SU-DHL-6 (cell line): ENCODE data around the gene MUSTN1.

ENCODE experiments used
- H2AFZ ChIP-seq: fragments of 200-600 bp; sonication (generic); 2 replicates; pipeline ENCODE4 v1.6.1; 2014; ENCODE audit warnings: low read depth, mild to moderate bottlenecking, moderate library complexity, mixed read lengths, antibody characterized with exemption, low read length; ENCODE audit not compliant: severe bottlenecking
- H3F3A ChIP-seq: fragments of 200-600 bp; shearing (Covaris generic); 2 replicates; pipeline ENCODE4 v1.6.0; 2016; ENCODE audit warnings: antibody characterized with exemption, mild to moderate bottlenecking; ENCODE audit not compliant: insufficient read depth
- H3K27ac ChIP-seq: fragments of 200-600 bp; sonication (generic); 2 replicates; pipeline ENCODE4 v1.5.1; 2016; ENCODE audit warnings: low read depth, mild to moderate bottlenecking, low read length, moderate library complexity, mixed read lengths
- H3K27me3 ChIP-seq: fragments of 200-600 bp; sonication (generic), shearing (Covaris generic); 2 replicates; pipeline ENCODE4 v1.6.0; 2014; ENCODE audit warnings: mild to moderate bottlenecking, low read length
- H3K36me3 ChIP-seq: fragments of 200-600 bp; sonication (generic); 2 replicates; pipeline ENCODE4 v1.6.1; 2014; ENCODE audit warnings: mild to moderate bottlenecking, low read length, mixed read lengths
- H3K4me2 ChIP-seq: fragments of 300-600, 200-600 bp; shearing (Covaris generic), sonication (generic); 2 replicates; pipeline ENCODE4 v1.6.0; 2014; ENCODE audit warnings: low read length, low read depth, mild to moderate bottlenecking; ENCODE audit not compliant: poor library complexity, severe bottlenecking
- H3K4me3 ChIP-seq: fragments of 200-600 bp; sonication (generic); 2 replicates; pipeline ENCODE4 v1.5.1; 2014; ENCODE audit warnings: antibody characterized with exemption, low read length, mild to moderate bottlenecking, mixed read lengths; ENCODE audit not compliant: insufficient read depth, poor library complexity, severe bottlenecking
- H3K79me2 ChIP-seq: fragments of 200-600 bp; sonication (generic); 2 replicates; pipeline ENCODE4 v1.6.1; 2014; ENCODE audit warnings: mild to moderate bottlenecking, low read length, moderate library complexity; ENCODE audit not compliant: insufficient read depth
- H3K9ac ChIP-seq: fragments of 200-600 bp; sonication (generic); 2 replicates; pipeline ENCODE4 v1.7.0; 2014; ENCODE audit warnings: mild to moderate bottlenecking, low read length
- H3K9me2 ChIP-seq: fragments of 200-600 bp; sonication (generic); replicated peaks from 2 replicates; pipeline ENCODE4 v1.6.1; 2014; ENCODE audit warnings: low read length; ENCODE audit not compliant: insufficient read depth
- H3K9me3 ChIP-seq: fragments of 200-600 bp; sonication (generic); 2 replicates; pipeline ENCODE4 v1.6.1; 2014; ENCODE audit warnings: low read length, mixed read lengths; ENCODE audit not compliant: insufficient read depth
- H4K20me1 ChIP-seq: fragments of 200-600 bp; sonication (generic); 2 replicates; pipeline ENCODE4 v1.6.1; 2014; ENCODE audit warnings: low read depth, mild to moderate bottlenecking, antibody characterized with exemption, low read length, moderate library complexity, mixed read lengths
- EZH2phosphoT487 ChIP-seq: fragments of 200-600 bp; sonication (generic), shearing (Covaris generic); conservative IDR thresholded peaks from 2 replicates; pipeline ENCODE4 v1.6.1; 2018; ENCODE audit warnings: mild to moderate bottlenecking, antibody characterized with exemption, low read length, moderate library complexity, mixed read lengths
- TF ChIP-seq, protein P1 (sequence below): fragments of 200-600 bp; sonication (generic); IDR thresholded peaks from one replicate; pipeline ENCODE4 v1.5.1; 2017; ENCODE audit warnings: antibody characterized with exemption, mild to moderate bottlenecking, low read length, moderate library complexity; ENCODE audit not compliant: insufficient read depth, poor library complexity, severe bottlenecking

Gene MUSTN1

DNA sequence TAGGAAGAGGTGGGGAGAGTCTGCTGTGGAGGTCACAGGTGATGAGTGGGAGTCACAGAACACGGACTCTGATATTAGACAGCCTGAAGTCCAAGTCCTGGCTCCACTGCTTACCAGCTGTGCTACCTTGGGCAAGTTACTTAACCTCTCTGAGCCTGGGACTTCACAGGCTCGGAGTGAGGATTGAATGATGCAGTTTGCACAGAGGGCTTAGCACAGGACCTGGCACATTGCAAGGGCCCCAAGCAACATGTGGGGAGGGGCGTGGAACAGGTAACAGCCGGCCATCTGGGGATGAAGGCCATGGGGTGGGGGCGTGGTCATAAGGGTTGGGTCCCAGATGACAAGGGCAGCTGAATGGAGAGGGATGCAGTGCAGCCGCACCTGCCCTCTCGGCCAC, 44.5 kb downstream of the MUSTN1 start:
- Histone ChIP-seq H3K9ac (no peak overlapping the region), H4K20me1 (no peaks in the 10 kb centered on the region), H3F3A (no peaks in the 10 kb centered on the region), H3K27me3 (no peaks in the 10 kb centered on the region), H2AFZ (no peak overlapping the region), H3K9me2 (no peaks in the 10 kb centered on the region), H3K9me3 (no peaks in the 10 kb centered on the region), H3K4me3 (no peak overlapping the region), H3K79me2 (no peaks in the 10 kb centered on the region), H3K4me2 (no peak overlapping the region), H3K36me3 (no peaks in the 10 kb centered on the region), H3K27ac (no peak overlapping the region)
- TF ChIP-seq, protein P1, sequence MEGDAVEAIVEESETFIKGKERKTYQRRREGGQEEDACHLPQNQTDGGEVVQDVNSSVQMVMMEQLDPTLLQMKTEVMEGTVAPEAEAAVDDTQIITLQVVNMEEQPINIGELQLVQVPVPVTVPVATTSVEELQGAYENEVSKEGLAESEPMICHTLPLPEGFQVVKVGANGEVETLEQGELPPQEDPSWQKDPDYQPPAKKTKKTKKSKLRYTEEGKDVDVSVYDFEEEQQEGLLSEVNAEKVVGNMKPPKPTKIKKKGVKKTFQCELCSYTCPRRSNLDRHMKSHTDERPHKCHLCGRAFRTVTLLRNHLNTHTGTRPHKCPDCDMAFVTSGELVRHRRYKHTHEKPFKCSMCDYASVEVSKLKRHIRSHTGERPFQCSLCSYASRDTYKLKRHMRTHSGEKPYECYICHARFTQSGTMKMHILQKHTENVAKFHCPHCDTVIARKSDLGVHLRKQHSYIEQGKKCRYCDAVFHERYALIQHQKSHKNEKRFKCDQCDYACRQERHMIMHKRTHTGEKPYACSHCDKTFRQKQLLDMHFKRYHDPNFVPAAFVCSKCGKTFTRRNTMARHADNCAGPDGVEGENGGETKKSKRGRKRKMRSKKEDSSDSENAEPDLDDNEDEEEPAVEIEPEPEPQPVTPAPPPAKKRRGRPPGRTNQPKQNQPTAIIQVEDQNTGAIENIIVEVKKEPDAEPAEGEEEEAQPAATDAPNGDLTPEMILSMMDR = no peak
- no peak for TF ChIP-seq EZH2phosphoT487

DNA sequence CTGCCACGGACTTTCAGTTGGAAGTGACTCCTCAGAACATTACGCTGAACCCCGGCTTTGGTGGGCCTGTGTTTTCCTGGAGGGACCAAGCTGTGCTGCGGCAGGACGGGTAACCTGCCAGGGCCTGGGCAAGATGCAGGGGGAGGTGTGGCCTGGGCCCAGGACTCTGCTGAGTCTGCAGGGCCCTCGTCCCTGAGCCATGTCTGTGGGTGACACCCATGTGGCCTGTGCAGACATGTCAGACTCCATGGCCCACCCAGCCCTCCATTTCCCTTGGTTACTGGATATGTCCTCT, 45.1 kb downstream of the MUSTN1 start:
- Histone ChIP-seq H3K27ac (no peak overlapping the region), H3K4me2 (no peak overlapping the region)

DNA sequence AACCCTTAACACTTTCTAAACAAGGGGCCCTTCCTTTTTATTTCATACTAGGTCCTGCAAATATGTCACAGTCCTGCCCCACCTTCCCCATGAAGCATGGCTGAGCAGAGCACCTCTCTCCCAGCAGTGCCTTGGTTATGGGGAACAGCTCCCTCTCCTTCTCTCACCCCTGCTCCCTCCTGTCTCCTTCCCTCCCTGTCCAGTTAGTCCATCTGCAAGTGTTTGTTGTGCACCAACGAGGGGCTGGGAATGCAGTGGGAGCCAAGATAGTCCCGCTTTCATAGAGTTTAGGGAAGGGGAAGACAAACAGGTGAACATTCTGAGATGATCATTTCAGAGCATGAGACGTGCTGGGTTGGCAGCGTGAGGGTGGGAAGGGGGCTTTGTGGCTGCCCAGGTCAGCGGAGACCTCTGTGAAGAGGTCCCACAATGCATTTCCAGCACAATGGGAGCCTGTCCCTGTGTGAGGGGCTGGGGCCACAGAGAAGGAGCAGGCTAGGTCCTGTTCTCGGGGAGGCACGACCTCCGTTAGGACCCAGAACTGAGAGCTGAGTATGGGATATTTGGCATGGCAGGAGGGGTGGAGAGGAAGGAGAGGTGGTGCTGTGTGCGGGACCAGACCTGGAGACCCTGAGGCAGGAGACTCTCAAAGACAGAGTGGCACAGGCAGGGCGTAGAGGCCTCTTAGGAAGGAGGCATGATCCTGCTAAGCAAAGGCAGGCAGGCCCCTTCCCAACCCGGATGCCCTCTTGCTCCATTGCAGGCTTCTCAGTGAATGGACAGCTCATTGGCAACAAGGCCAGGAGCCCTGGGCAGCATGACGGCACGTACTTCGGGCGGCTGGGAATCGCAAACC, 45.7 kb downstream of the MUSTN1 start:
- Histone ChIP-seq H3K4me2 (no peak overlapping the region), H3F3A (no peaks in the 10 kb centered on the region), H3K79me2 (no peaks in the 10 kb centered on the region), H3K9me2 (no peaks in the 10 kb centered on the region), H3K9me3 (no peaks in the 10 kb centered on the region), H3K4me3 (no peak overlapping the region), H3K27me3 (no peaks in the 10 kb centered on the region), H3K9ac (no peak overlapping the region), H3K27ac (no peak overlapping the region), H3K36me3 (no peaks in the 10 kb centered on the region), H2AFZ (no peak overlapping the region), H4K20me1 (no peaks in the 10 kb centered on the region)
- TF ChIP-seq, protein P1 = no peak
- TF ChIP-seq EZH2phosphoT487 = no peak

More for the DNA sequence above, 45.1 kb downstream of the MUSTN1 start:
- no peaks in the 10 kb centered on the region for H3K27me3 ChIP-seq
- H3K9ac ChIP-seq = no peak overlapping the region
- H2AFZ ChIP-seq = no peak overlapping the region
- no peak for TF ChIP-seq EZH2phosphoT487
- TF ChIP-seq, protein P1 = no peak
- no peaks in the 10 kb centered on the region for H3F3A ChIP-seq
- H3K36me3 ChIP-seq = no peaks in the 10 kb centered on the region
- H3K9me3 ChIP-seq = no peaks in the 10 kb centered on the region
- H3K79me2 ChIP-seq = no peaks in the 10 kb centered on the region
- H4K20me1 ChIP-seq = no peaks in the 10 kb centered on the region
- H3K9me2 ChIP-seq = no peaks in the 10 kb centered on the region
- H3K4me3 ChIP-seq = no peak overlapping the region
